SK-N-SH (cell line): Measurements from ENCODE around the gene HOXC5. TPM values are rescaled to one million over a fixed set of nuclear protein-coding genes. Genes with fewer than 3 reads are reported as not detected.

ENCODE experiments used
- CTCF ChIA-PET: fragments of 300-600, 350-600 bp; formaldehyde crosslinking; extraction: SDS; loops from one replicate; lab custom pipeline; 2021; lab: Yijun Ruan, JAX
- POLR2A ChIA-PET: fragments of 350-600 bp; sonication (Branson Sonifier 250); formaldehyde crosslinking; extraction: SDS; loops from one replicate; lab custom pipeline; 2020; ENCODE audit warnings: antibody characterized with exemption, inconsistent platforms; lab: Yijun Ruan, JAX
- DNase-seq: peaks from one replicate; pipeline ENCODE4 v3.0.0; 2012
- H2AFZ ChIP-seq: fragments of 200-600 bp; sonication (generic); 2 replicates; pipeline ENCODE4 v1.8.1; 2016; ENCODE audit warnings: antibody characterized with exemption, mild to moderate bottlenecking, low read depth
- H3F3A ChIP-seq: fragments of 200-600 bp; sonication (generic); replicated peaks from 2 replicates; pipeline ENCODE3; 2016; ENCODE audit warnings: antibody characterized with exemption, mild to moderate bottlenecking; ENCODE audit not compliant: insufficient read depth
- H3K27ac ChIP-seq, 2 experiments: fragments of 200-500 bp in 1 of 2; fragments of 200-600 bp in 1 of 2; sonication (Bioruptor generic) in 1 of 2; sonication (generic), shearing (Covaris generic) in 1 of 2; 2 replicates each; pipeline versions ENCODE4 v1.5.1 to v1.6.1; 2014 to 2016; ENCODE audit warnings: low read depth in 2 of 2, inconsistent platforms in 1 of 2, low read length in 1 of 2, mild to moderate bottlenecking in 1 of 2, mixed read lengths in 1 of 2
- H3K27me3 ChIP-seq: fragments of 200-600 bp; sonication (generic), shearing (Covaris generic); 2 replicates; pipeline ENCODE4 v1.6.1; 2016; ENCODE audit warnings: mixed run types; ENCODE audit not compliant: insufficient read depth
- H3K36me3 ChIP-seq, 2 experiments: fragments of 200-500 bp in 1 of 2; fragments of 200-600 bp in 1 of 2; sonication (Bioruptor generic) in 1 of 2; sonication (generic) in 1 of 2; replicated peaks in 1 of 2; 2 replicates each; pipeline versions ENCODE3 to v1.5.1; 2014 to 2016; ENCODE audit warnings: low read length in 1 of 2, mild to moderate bottlenecking in 1 of 2; ENCODE audit not compliant: insufficient read depth in 2 of 2, control insufficient read depth in 1 of 2
- H3K4me1 ChIP-seq, 2 experiments: fragments of 200-500 bp in 1 of 2; fragments of 200-600 bp in 1 of 2; sonication (Bioruptor generic) in 1 of 2; sonication (generic), shearing (Covaris generic) in 1 of 2; 2 replicates each; pipeline versions ENCODE4 v1.5.1 to v1.6.1; 2014 to 2016; ENCODE audit warnings: low read depth in 1 of 2, low read length in 1 of 2, mixed run types in 1 of 2; ENCODE audit not compliant: insufficient read depth in 2 of 2, control insufficient read depth in 1 of 2
- H3K4me2 ChIP-seq: fragments of 200-600 bp; sonication (generic), shearing (Covaris generic); 2 replicates; pipeline ENCODE4 v1.6.1; 2017; ENCODE audit warnings: mixed run types
- H3K4me3 ChIP-seq, 2 experiments: fragments of 200-500 bp in 1 of 2; fragments of 200-600 bp in 1 of 2; sonication (Bioruptor generic) in 1 of 2; sonication (generic), shearing (Covaris generic) in 1 of 2; 2 replicates each; pipeline versions ENCODE4 v1.5.1 to v1.8.1; 2014 to 2016; ENCODE audit warnings: low read depth in 2 of 2, inconsistent platforms in 1 of 2, low read length in 1 of 2, mild to moderate bottlenecking in 1 of 2, mixed read lengths in 1 of 2, moderate library complexity in 1 of 2
- H3K79me2 ChIP-seq: fragments of 200-600 bp; sonication (generic); 2 replicates; pipeline ENCODE4 v1.8.1; 2017; ENCODE audit warnings: mild to moderate bottlenecking; ENCODE audit not compliant: insufficient read depth
- H3K9ac ChIP-seq: fragments of 200-600 bp; sonication (generic); 2 replicates; pipeline ENCODE4 v1.6.1; 2017; ENCODE audit warnings: mixed run types
- H3K9me2 ChIP-seq: fragments of 200-600 bp; sonication (generic); 2 replicates; pipeline ENCODE4 v1.6.1; 2017; ENCODE audit warnings: mixed run types
- H3K9me3 ChIP-seq: fragments of 200-600 bp; sonication (generic); 2 replicates; pipeline ENCODE4 v1.6.1; 2017; ENCODE audit warnings: mixed run types, mild to moderate bottlenecking, moderate library complexity
- H4K20me1 ChIP-seq: fragments of 200-600 bp; sonication (generic); 2 replicates; pipeline ENCODE4 v1.6.1; 2017; ENCODE audit warnings: mild to moderate bottlenecking, mixed run types; ENCODE audit not compliant: insufficient read depth
- CHD2 ChIP-seq: fragments of 150-350 bp; IDR thresholded peaks from 2 replicates; pipeline ENCODE4 v1.6.1; 2018; ENCODE audit warnings: low read length; ENCODE audit not compliant: partially characterized antibody
- CTCF ChIP-seq: fragments of 200-600 bp; sonication (generic); IDR thresholded peaks from 2 replicates; pipeline ENCODE4 v1.6.1; 2017; ENCODE audit warnings: antibody characterized with exemption, mild to moderate bottlenecking, moderate library complexity
- FOSL2 ChIP-seq: IDR thresholded peaks from 2 replicates; pipeline ENCODE4 v1.4.0; 2012; ENCODE audit warnings: low read depth, mild to moderate bottlenecking, moderate library complexity, borderline replicate concordance
- FOXM1 ChIP-seq: IDR thresholded peaks from 2 replicates; pipeline ENCODE4 v1.4.0; 2012; ENCODE audit warnings: low read depth, mild to moderate bottlenecking
- MAX ChIP-seq: IDR thresholded peaks from 2 replicates; pipeline ENCODE4 v1.4.0; 2012; ENCODE audit warnings: low read depth
- MEF2A ChIP-seq: IDR thresholded peaks from 2 replicates; pipeline ENCODE4 v1.4.0; 2012; ENCODE audit warnings: low read depth, borderline replicate concordance
- MXI1 ChIP-seq: IDR thresholded peaks from 2 replicates; pipeline ENCODE4 v1.6.1; 2012; ENCODE audit warnings: mild to moderate bottlenecking, low read depth, low read length, improper control_type of control experiment
- NRF1 ChIP-seq: IDR thresholded peaks from 2 replicates; pipeline ENCODE4 v1.6.1; 2012; ENCODE audit warnings: low read depth, mild to moderate bottlenecking, low read length
- PBX3 ChIP-seq: IDR thresholded peaks from 2 replicates; pipeline ENCODE4; 2012
- RAD21 ChIP-seq: IDR thresholded peaks from 2 replicates; pipeline ENCODE4 v1.6.1; 2012; ENCODE audit warnings: mild to moderate bottlenecking, low read length
- RFX5 ChIP-seq: IDR thresholded peaks from 2 replicates; pipeline ENCODE4 v1.6.1; 2012; ENCODE audit warnings: mild to moderate bottlenecking, improper control_type of control experiment, low read length
- RXRA ChIP-seq: IDR thresholded peaks from 2 replicates; pipeline ENCODE4 v1.4.0; 2012; ENCODE audit warnings: low read depth, mild to moderate bottlenecking, borderline replicate concordance
- SIN3A ChIP-seq: IDR thresholded peaks from 2 replicates; pipeline ENCODE4 v1.6.1; 2012; ENCODE audit warnings: low read depth, mild to moderate bottlenecking, low read length, moderate library complexity, borderline replicate concordance
- TAF1 ChIP-seq: IDR thresholded peaks from 2 replicates; pipeline ENCODE4 v1.6.1; 2012; ENCODE audit warnings: low read depth, mild to moderate bottlenecking, low read length, moderate library complexity, borderline replicate concordance
- USF2 ChIP-seq: fragments of 150-350 bp; IDR thresholded peaks from 2 replicates; pipeline ENCODE4 v1.6.1; 2017; ENCODE audit warnings: antibody characterized with exemption, low read length, low read depth, borderline replicate concordance
- ZBTB33 ChIP-seq: IDR thresholded peaks from 2 replicates; pipeline ENCODE4 v1.4.0; 2012; ENCODE audit warnings: low read depth, borderline replicate concordance
- WGBS: methylation state at CpG from one replicate; pipeline ENCODE4 v1.1.6; 2017; ENCODE audit warnings: low lambda C conversion rate; 5-methylcytosine and 5-hydroxymethylcytosine counted together
- polyA plus RNA-seq, 3 experiments: library from polyadenylated mRNA; depleted of rRNA; stranded (reverse); fragments of >200 nt; gene quantifications; 2 replicates each; pipeline ENCODE4 v1.2.3, GENCODE V29; 2012

HOXC5 gene
- polyA plus RNA-seq, 1 of the 3 experiments (the other 2 are of a cell fraction): 2.1 TPM

GRCh38 chr12:54047964-54048303, 15.1 kb downstream of the HOXC5 start:
- no peaks in the 10 kb centered on the region for H3K79me2 ChIP-seq
- no peak overlapping the region for H3K9ac ChIP-seq
- TF ChIP-seq MEF2A (no peak), CHD2 (no peak), CTCF (no peak), MAX (no peak), NRF1 (no peak), RXRA (no peak), RFX5 (no peak)
- no peak for DNase-seq
- H4K20me1 ChIP-seq: no peaks in the 10 kb centered on the region
- no peaks in the 10 kb centered on the region for H3K9me2 ChIP-seq
- H3K4me2 ChIP-seq: no peak overlapping the region
- ChIA-PET POLR2A (no interaction called here), CTCF (no interaction called here)
- 96% methylated on average over 8 of the region's 8 CpGs for WGBS
- no peaks in the 10 kb centered on the region for H3K27me3 ChIP-seq
- no peak overlapping the region for H2AFZ ChIP-seq
- H3F3A ChIP-seq: no peaks in the 10 kb centered on the region
- H3K27ac ChIP-seq: no peak overlapping the region
- peaks cover 6 to 7% of the 10 kb centered on the region in 2 experiments; a peak in 2 of 4 replicates for H3K4me1 ChIP-seq
- no peaks in the 10 kb centered on the region for H3K36me3 ChIP-seq
- H3K4me3 ChIP-seq: no peak overlapping the region
- H3K9me3 ChIP-seq: no peaks in the 10 kb centered on the region

GRCh38 chr12:54048406-54049093, 15.7 kb downstream of the HOXC5 start:
- no peak overlapping the region for H3K4me2 ChIP-seq
- no peaks in the 10 kb centered on the region for H3K36me3 ChIP-seq
- no peak overlapping the region for H3K27ac ChIP-seq
- H3K9me3 ChIP-seq: no peaks in the 10 kb centered on the region
- H2AFZ ChIP-seq: no peak overlapping the region
- POLR2A ChIA-PET: no interaction called here
- H3K4me1 ChIP-seq: peaks cover 9 to 11% of the 10 kb centered on the region in 2 experiments; a peak in 2 of 4 replicates
- no peak overlapping the region for H3K4me3 ChIP-seq
- H4K20me1 ChIP-seq: no peaks in the 10 kb centered on the region
- H3K27me3 ChIP-seq: no peaks in the 10 kb centered on the region
- H3K9me2 ChIP-seq: no peaks in the 10 kb centered on the region
- no peaks in the 10 kb centered on the region for H3K79me2 ChIP-seq
- 73% methylated on average over 3 of the region's 3 CpGs for WGBS
- H3F3A ChIP-seq: no peaks in the 10 kb centered on the region
- no peak overlapping the region for H3K9ac ChIP-seq
- DNase-seq: no peak
- CTCF ChIA-PET: interaction anchor here (0.8 kb wide), 1 partner anchor 12 kb away, joined by 3 read pairs; no protein-coding TSS in a partner anchor
- TF ChIP-seq SIN3A: no peak
- TF ChIP-seq MXI1: no peak
- TF ChIP-seq ZBTB33: no peak
- TF ChIP-seq FOXM1: no peak
- TF ChIP-seq PBX3: no peak
- TF ChIP-seq MAX: no peak
- TF ChIP-seq RAD21: no peak
- no peak for TF ChIP-seq USF2
- TF ChIP-seq TAF1: no peak
- no peak for TF ChIP-seq FOSL2
